ENCODE data around the gene EFCAB11.

- TF ChIP-seq CTCF (IDR thresholded peaks at IDR 0.05), result no peak
- TF ChIP-seq POLR2A (IDR thresholded peaks at IDR 0.05), result no peak
These were observed 200.6 kb downstream of the EFCAB11 start for GRCh38 chr14:89753828-89754412.

All from thyroid gland (tissue), 4 donors.